KMS-11 (cell line): Measurements from ENCODE around the gene DDX11.
"Not testable (repeated sequence)": the region's sequence is repeated elsewhere in the genome, so short reads cannot be mapped to it uniquely, and the experiment has no call there.

Experiments used
- H2AFZ ChIP-seq: fragments of 200-600 bp; sonication (generic); 2 replicates; pipeline ENCODE4 v1.6.1; 2016; ENCODE audit warnings: antibody characterized with exemption, mixed run types, low read depth
- H3K27ac ChIP-seq: fragments of 200-600 bp; sonication (generic); 2 replicates; pipeline ENCODE4 v1.6.1; 2016; ENCODE audit warnings: mild to moderate bottlenecking, mixed run types
- H3K27me3 ChIP-seq: fragments of 200-600 bp; sonication (generic); 2 replicates; pipeline ENCODE4 v1.6.1; 2017; ENCODE audit warnings: mild to moderate bottlenecking, low read depth, mixed run types, moderate library complexity; ENCODE audit not compliant: insufficient read depth
- H3K36me3 ChIP-seq: fragments of 200-600 bp; sonication (generic); 2 replicates; pipeline ENCODE4 v1.6.1; 2017; ENCODE audit warnings: mild to moderate bottlenecking, mixed run types; ENCODE audit not compliant: insufficient read depth
- H3K4me1 ChIP-seq: fragments of 200-600 bp; sonication (generic); 2 replicates; pipeline ENCODE4 v1.6.1; 2016; ENCODE audit warnings: mild to moderate bottlenecking, low read depth, mixed run types; ENCODE audit not compliant: poor library complexity, severe bottlenecking
- H3K4me2 ChIP-seq: fragments of 200-600 bp; sonication (generic); 2 replicates; pipeline ENCODE4 v1.7.0; 2016; ENCODE audit warnings: mild to moderate bottlenecking, mixed run types
- H3K4me3 ChIP-seq: fragments of 200-600 bp; sonication (generic); IDR thresholded peaks from 2 replicates; pipeline ENCODE4 v1.6.1; 2017; ENCODE audit warnings: low read depth, low read length, mixed read lengths; ENCODE audit not compliant: insufficient read depth
- H3K79me2 ChIP-seq: fragments of 200-600 bp; sonication (generic); 2 replicates; pipeline ENCODE4 v1.6.1; 2016; ENCODE audit warnings: low read depth, mixed run types; ENCODE audit not compliant: insufficient read depth
- H3K9ac ChIP-seq: fragments of 200-600 bp; sonication (generic); 2 replicates; pipeline ENCODE4 v1.6.1; 2016; ENCODE audit warnings: mild to moderate bottlenecking, mixed run types
- H4K20me1 ChIP-seq: fragments of 200-600 bp; sonication (generic); 2 replicates; pipeline ENCODE4 v1.6.1; 2016; ENCODE audit warnings: mild to moderate bottlenecking, mixed run types; ENCODE audit not compliant: insufficient read depth
- TF ChIP-seq, protein P1 (sequence below): fragments of 200-600 bp; sonication (generic); conservative IDR thresholded peaks from 2 replicates; pipeline ENCODE4 v1.6.1; 2017; ENCODE audit warnings: low read depth, mild to moderate bottlenecking, antibody characterized with exemption, low read length, moderate library complexity, mixed read lengths

Gene DDX11

DNA sequence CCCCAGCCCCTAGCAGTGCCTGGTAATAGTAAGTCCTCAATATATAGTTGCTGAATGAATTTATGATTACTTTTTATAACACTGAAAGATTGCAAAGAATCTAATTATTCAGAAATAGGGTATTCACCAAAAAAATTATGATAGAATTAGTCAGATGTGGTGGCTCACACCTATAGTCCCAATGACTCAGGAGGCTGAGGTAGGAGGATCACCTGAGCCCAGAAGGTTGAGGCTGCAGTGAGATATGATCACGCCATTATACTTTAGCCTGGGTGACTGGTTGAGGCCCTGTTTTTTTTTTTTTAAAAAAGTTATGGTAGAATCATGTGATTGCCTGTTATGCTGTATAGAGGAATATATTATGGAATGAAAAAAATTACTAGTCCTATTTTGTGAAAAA, 21.5 kb upstream of the DDX11 start:
- H3K79me2 ChIP-seq, H3K4me2 ChIP-seq, H3K27ac ChIP-seq, H3K36me3 ChIP-seq, H3K4me1 ChIP-seq, H2AFZ ChIP-seq, H3K27me3 ChIP-seq, H3K4me3 ChIP-seq, H4K20me1 ChIP-seq, H3K9ac ChIP-seq: not testable (repeated sequence)

DNA sequence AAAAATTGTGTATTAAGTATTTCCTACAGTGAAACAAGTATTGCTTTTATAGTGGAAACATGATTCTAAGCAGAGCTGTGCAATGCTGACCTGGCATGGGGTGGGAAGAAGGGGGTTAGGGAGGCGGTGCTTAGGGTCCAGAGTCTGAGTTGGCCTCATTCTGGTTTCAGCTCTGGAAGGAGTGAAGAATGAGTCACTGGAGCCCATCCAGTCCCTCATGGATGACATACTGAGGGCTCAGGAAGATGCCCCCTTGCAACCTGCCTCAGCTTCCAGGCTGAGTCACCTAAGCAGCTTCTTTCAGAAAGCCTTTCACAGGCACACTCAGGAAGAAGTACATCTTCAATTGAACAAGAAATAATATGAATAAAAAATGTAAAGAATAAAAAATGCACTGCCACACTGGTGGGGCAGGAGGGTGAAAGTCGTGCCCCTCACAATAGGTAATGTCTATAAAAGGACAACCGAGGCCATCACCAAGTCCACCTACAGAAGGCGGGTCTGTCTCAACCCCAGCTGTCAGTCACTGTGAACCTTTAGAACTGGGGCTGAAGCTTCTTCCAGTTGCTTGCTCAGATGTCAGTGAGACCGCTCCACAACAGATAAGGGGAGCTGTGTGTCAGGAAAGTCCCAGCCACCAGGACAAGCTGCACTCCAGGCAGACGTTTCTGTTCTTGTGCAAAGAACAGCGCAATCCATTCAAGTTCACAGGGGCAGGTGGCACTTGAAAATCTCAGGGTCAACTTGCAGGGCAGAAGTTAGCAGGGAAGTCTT, 20.8 kb upstream of the DDX11 start:
- H4K20me1 ChIP-seq, H3K36me3 ChIP-seq, H2AFZ ChIP-seq, H3K4me3 ChIP-seq, H3K27ac ChIP-seq, H3K4me1 ChIP-seq, H3K9ac ChIP-seq, H3K4me2 ChIP-seq, H3K27me3 ChIP-seq, H3K79me2 ChIP-seq: not testable (repeated sequence)

DNA sequence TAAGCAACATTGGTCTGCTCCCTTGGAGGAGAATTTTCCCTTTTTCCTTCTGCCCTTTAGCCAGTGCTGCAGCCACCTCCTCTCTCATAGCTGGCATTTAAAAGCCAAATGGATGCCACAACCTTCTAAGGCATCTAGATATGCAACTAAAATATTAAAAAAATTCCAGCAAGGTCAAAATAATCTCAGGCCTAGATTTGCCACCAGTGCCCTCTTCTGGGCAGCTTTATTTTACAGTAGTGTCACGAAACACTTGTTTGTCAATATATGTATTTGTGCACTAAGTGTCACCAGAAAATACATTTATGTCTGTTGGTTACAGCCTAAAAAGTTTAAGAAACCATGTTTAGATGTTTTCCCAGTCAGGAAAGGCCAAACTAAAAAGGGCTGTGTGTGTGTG, 19.7 kb upstream of the DDX11 start:
- H3K4me2 ChIP-seq, H3K4me3 ChIP-seq, H3K9ac ChIP-seq, H4K20me1 ChIP-seq, H2AFZ ChIP-seq, H3K79me2 ChIP-seq, H3K4me1 ChIP-seq, H3K27ac ChIP-seq, H3K36me3 ChIP-seq, H3K27me3 ChIP-seq: not testable (repeated sequence)
- TF ChIP-seq, protein P1, sequence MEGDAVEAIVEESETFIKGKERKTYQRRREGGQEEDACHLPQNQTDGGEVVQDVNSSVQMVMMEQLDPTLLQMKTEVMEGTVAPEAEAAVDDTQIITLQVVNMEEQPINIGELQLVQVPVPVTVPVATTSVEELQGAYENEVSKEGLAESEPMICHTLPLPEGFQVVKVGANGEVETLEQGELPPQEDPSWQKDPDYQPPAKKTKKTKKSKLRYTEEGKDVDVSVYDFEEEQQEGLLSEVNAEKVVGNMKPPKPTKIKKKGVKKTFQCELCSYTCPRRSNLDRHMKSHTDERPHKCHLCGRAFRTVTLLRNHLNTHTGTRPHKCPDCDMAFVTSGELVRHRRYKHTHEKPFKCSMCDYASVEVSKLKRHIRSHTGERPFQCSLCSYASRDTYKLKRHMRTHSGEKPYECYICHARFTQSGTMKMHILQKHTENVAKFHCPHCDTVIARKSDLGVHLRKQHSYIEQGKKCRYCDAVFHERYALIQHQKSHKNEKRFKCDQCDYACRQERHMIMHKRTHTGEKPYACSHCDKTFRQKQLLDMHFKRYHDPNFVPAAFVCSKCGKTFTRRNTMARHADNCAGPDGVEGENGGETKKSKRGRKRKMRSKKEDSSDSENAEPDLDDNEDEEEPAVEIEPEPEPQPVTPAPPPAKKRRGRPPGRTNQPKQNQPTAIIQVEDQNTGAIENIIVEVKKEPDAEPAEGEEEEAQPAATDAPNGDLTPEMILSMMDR = 0 out of 2 replicates have a peak, but pooled peaks have one; percentile 23

DNA sequence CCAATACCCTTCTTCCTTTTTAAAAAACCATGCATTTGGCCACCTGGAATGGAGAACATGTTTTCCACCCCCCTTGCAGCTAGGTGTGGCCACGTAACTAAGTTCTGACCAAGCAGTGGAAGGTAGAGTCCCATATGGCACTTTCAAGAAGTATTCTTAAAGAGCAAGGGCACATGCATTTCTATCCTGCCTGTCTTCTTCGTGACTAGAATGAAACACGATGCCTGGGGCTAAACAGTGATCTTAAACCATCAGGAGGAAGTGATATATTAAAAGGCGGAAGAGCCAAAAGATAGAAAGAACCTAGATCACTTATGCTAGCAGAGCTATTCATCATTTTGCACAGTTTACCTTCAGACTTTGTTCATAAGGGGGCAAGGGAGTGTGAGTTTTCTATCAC, 16.0 kb upstream of the DDX11 start:
- H3K27ac ChIP-seq = no peak overlapping the region
- TF ChIP-seq, protein P1 = no peak
- no peaks in the 10 kb centered on the region for H4K20me1 ChIP-seq
- H3K79me2 ChIP-seq = no peaks in the 10 kb centered on the region
- H3K4me1 ChIP-seq = no peaks in the 10 kb centered on the region
- H3K4me3 ChIP-seq = no peak overlapping the region
- H3K27me3 ChIP-seq = no peaks in the 10 kb centered on the region
- H3K36me3 ChIP-seq = no peaks in the 10 kb centered on the region
- H3K4me2 ChIP-seq = no peak overlapping the region
- H2AFZ ChIP-seq = no peak overlapping the region
- no peak overlapping the region for H3K9ac ChIP-seq

DNA sequence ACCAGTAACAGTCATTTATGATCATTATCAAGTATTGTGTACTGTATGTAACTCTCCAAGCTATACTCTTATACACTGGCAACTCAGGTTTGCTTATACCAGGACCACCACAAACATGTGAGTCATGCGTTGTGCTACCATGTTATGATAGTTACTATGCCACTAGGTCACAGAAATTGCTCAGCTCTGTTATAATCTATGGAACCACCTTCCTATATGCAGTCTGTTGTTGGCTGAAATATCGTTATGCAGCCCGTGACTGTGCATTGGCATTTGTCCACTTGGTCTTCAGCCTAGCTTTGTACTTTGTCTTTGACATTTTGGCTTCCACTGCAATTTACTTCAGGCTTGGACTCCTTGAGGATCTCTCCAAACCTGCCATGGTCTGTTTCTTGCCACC, 7.5 kb upstream of the DDX11 start:
- not testable (repeated sequence) for H3K79me2 ChIP-seq, H3K4me3 ChIP-seq, H2AFZ ChIP-seq, H4K20me1 ChIP-seq, H3K9ac ChIP-seq, H3K27me3 ChIP-seq, H3K27ac ChIP-seq, H3K36me3 ChIP-seq, H3K4me1 ChIP-seq, H3K4me2 ChIP-seq

DNA sequence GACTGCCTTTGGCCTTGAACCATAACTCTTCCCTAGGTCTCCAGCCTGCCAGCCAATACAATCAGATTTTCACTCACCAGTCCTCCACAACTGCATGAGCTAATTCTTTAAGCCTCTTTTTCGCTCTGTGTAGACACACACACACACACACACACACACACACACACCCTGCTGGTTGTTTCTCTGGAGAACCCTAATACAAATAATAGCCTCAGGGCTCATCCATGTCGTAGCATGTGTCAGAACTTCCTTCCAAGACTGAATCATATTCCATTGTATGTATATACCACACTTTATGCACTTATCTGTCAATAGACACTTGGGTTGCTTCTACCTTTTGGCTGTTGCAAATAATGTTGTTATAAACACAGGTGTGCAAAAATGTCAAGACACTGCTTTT, 6.0 kb upstream of the DDX11 start:
- H3K4me2 ChIP-seq, H3K4me1 ChIP-seq, H3K79me2 ChIP-seq, H2AFZ ChIP-seq, H3K27ac ChIP-seq, H3K36me3 ChIP-seq, H3K4me3 ChIP-seq, H4K20me1 ChIP-seq, H3K9ac ChIP-seq, H3K27me3 ChIP-seq: not testable (repeated sequence)

DNA sequence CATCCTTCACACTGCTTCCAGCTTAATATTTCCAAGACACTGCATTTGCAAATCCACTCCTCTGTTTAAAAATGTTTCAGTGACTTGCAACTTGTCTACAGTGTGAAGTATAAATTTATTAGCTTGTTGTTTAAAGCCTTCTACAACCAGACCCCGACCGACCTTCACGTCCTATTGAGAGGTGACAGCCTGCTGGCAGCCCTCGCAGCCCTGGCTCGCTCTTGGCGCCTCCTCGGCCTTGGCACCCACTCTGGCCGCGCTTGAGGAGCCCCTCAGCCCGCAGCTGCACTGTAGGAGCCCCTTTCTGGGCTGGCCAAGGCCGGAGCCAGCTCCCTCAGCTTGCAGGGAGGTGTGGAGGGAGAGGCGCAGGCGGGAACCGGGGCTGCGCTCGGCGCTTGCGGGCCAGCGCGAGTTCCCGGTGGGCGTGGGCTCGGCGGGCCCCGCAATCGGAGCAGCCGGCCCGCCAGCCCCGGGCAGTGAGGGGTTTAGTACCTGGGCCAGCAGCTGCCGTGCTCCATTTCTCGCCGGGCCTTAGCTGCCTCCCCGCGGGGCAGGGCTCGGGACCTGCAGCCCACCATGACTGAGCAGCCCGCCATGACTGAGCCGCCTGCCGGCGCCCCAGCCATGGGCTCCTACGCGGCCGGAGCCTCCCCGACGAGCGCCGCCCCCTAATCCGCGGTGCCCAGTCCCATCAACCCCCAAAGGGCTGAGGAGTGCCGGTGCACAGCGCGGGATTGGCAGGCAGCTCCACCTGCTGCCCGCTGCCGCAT, 2.5 kb upstream of the DDX11 start:
- not testable (repeated sequence) for H4K20me1 ChIP-seq, H3K4me2 ChIP-seq, H3K9ac ChIP-seq, H3K27ac ChIP-seq, H3K4me3 ChIP-seq, H3K79me2 ChIP-seq, H3K4me1 ChIP-seq, H3K36me3 ChIP-seq, H2AFZ ChIP-seq, H3K27me3 ChIP-seq

DNA sequence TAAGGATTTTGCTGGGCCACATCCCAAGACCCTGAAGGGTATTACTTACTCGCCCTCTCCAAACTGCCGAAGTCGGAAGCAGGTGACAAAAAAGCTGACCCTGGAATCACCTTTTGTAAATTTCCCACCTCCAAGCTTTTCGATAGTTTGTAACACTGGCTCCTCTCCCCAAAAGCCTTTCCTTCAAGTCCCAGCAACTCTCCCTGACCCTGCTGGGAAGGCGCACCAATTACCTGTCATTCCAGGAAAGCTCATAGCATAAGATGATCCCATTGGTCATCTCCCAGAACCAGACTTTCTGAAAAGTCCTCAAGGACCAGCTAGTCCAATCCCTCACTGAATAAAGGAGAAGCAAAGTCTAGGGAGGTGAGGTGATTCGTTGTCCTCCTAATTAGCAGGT, 698 bp upstream of the DDX11 start:
- not testable (repeated sequence) for H4K20me1 ChIP-seq, H3K4me3 ChIP-seq, H3K27me3 ChIP-seq, H3K36me3 ChIP-seq
- H3K4me2 ChIP-seq = peak overlapping the region; percentile 67
- H3K27ac ChIP-seq = peak overlapping the region; percentile 70; the same call in 1 of the 2 replicates
- H2AFZ ChIP-seq = peak overlapping the region; percentile 90
- H3K79me2 ChIP-seq = peaks cover 12% of the 10 kb centered on the region; the same call in 1 of the 2 replicates
- peaks cover 10% of the 10 kb centered on the region for H3K4me1 ChIP-seq
- peak overlapping the region; percentile 71; the same call in 1 of the 2 replicates for H3K9ac ChIP-seq
